NB4 (cell line): ENCODE data around the gene PITX1.

Experiments used
- POLR2A ChIP-seq: IDR thresholded peaks from 2 replicates; pipeline ENCODE4 v1.6.1; 2011; ENCODE audit warnings: mild to moderate bottlenecking; ENCODE audit not compliant: insufficient read length; ENCODE audit errors: extremely low read depth
- TF ChIP-seq, protein P1 (sequence below): IDR thresholded peaks from one replicate; pipeline ENCODE4 v1.5.1; 2012; ENCODE audit warnings: low read depth, low read length
- TF ChIP-seq, protein P2 (sequence below): IDR thresholded peaks from 2 replicates; pipeline ENCODE4 v1.6.1; 2011; ENCODE audit warnings: low read depth, low read length

DNA sequence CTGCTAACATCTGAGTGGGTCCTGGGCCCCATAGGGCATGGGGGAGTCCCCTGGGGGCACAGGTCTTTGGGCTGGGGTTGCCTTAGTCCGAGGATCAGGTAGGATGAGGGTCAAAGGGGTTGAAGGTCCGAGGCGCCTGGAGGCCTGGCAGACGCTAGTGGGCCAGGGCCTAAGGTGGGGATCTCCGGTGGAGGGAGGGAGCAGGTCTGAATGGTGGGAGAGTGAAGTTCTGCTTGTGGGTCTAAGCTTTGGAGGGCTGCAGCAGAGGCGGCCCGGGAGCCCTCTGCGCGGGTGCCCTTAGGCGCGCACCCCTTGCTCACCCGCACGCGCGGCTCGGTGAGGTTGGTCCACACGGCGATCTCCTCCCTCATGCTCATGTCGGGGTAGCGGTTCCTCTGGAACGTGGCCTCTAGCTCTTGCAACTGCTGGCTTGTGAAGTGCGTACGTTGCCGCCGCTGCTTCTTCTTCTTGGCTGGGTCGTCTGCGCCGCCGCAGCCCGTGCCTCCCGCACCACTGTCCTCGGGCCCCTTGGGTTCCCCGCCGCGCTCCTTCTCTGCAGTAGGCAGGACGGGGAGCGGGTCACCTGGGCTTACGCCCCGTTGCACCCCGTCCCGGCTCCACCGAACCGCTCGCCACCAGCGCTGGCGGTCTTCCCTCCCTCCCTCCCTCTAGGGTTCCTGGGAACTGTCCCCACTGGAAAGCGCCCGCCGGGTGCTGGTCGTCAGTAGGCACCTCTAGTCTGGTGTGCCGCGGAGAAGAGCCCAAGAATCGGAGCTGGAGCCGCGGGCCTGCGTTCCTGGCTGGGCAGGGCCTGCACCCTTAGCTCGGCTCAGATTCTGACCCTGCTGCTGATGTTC, 2.8 kb downstream of the PITX1 start:
- TF ChIP-seq POLR2A: no peak
- TF ChIP-seq, protein P1, sequence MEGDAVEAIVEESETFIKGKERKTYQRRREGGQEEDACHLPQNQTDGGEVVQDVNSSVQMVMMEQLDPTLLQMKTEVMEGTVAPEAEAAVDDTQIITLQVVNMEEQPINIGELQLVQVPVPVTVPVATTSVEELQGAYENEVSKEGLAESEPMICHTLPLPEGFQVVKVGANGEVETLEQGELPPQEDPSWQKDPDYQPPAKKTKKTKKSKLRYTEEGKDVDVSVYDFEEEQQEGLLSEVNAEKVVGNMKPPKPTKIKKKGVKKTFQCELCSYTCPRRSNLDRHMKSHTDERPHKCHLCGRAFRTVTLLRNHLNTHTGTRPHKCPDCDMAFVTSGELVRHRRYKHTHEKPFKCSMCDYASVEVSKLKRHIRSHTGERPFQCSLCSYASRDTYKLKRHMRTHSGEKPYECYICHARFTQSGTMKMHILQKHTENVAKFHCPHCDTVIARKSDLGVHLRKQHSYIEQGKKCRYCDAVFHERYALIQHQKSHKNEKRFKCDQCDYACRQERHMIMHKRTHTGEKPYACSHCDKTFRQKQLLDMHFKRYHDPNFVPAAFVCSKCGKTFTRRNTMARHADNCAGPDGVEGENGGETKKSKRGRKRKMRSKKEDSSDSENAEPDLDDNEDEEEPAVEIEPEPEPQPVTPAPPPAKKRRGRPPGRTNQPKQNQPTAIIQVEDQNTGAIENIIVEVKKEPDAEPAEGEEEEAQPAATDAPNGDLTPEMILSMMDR: no peak
- TF ChIP-seq, protein P2, sequence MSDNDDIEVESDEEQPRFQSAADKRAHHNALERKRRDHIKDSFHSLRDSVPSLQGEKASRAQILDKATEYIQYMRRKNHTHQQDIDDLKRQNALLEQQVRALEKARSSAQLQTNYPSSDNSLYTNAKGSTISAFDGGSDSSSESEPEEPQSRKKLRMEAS: no peak
